Transverse colon (tissue), 4 donors: ENCODE results near the gene PCDHA1. TPM values are rescaled to one million over a fixed set of nuclear protein-coding genes. Genes with fewer than 3 reads are reported as not detected.
"Not testable (repeated sequence)": the region's sequence is repeated elsewhere in the genome, so short reads cannot be mapped to it uniquely, and the experiment has no call there.

Experiments
- DNase-seq: peaks from one replicate; pipeline ENCODE4 v3.0.0-alpha.2; 2019
- H3K27ac ChIP-seq, 4 donors: fragments of 200-600 bp; sonication (generic); 2 replicates each; pipeline ENCODE4 v1.5.1; 2016 to 2018; ENCODE audit warnings: inconsistent platforms in 4 of 4
- H3K27me3 ChIP-seq: fragments of 200-600 bp; sonication (generic); 2 replicates; pipeline ENCODE4 v1.5.1; 2017; ENCODE audit warnings: inconsistent platforms
- H3K36me3 ChIP-seq, 4 donors: fragments of 200-600 bp; sonication (generic); 2 replicates each; pipeline ENCODE4 v1.5.1; 2017 to 2019; ENCODE audit warnings: inconsistent platforms in 4 of 4
- H3K4me1 ChIP-seq, 4 donors: fragments of 200-600 bp; sonication (generic); 2 replicates each; pipeline ENCODE4 v1.5.1; 2017 to 2020; ENCODE audit warnings: inconsistent platforms in 4 of 4
- H3K4me3 ChIP-seq, 4 donors: fragments of 200-600 bp; sonication (generic); 1 replicate in 1 of 4; 2 replicates in 3 of 4; pipeline versions ENCODE4 v1.5.1 to v1.6.1; 2017 to 2019; ENCODE audit warnings: inconsistent platforms in 4 of 4
- H3K9me3 ChIP-seq, 2 donors: fragments of 200-600 bp; sonication (generic); 2 replicates each; pipeline ENCODE4 v1.5.1; 2017 to 2019; ENCODE audit warnings: inconsistent platforms in 2 of 2
- CTCF ChIP-seq, 5 experiments: fragments of 200-600 bp in 3 of 5; fragments of 450-650 bp in 2 of 5; sonication (generic) in 3 of 5; IDR thresholded peaks; 1 replicate in 2 of 5; 2 replicates in 3 of 5; pipeline ENCODE4 v1.5.1; 2016 to 2017; ENCODE audit warnings: antibody characterized with exemption in 5 of 5, inconsistent platforms in 3 of 5, mild to moderate bottlenecking in 2 of 5, moderate library complexity in 1 of 5
- EP300 ChIP-seq: sonication (generic); formaldehyde crosslinking; IDR thresholded peaks from one replicate; pipeline ENCODE4 v1.6.1; 2017; ENCODE audit warnings: antibody characterized with exemption, low read depth
- POLR2A ChIP-seq: fragments of 450-650 bp; IDR thresholded peaks from one replicate; pipeline ENCODE4 v1.6.1; 2016; ENCODE audit warnings: antibody characterized with exemption, mild to moderate bottlenecking, moderate library complexity
- POLR2AphosphoS5 ChIP-seq, 3 donors: sonication (generic); formaldehyde crosslinking; IDR thresholded peaks; one replicate each; pipeline ENCODE4 v1.6.1; 2016; ENCODE audit warnings: antibody characterized with exemption in 3 of 3
- WGBS, 2 donors: methylation state at CpG; one replicate each; pipeline ENCODE4 v1.1.5; 2018; ENCODE audit warnings: low coverage in 1 of 2; 5-methylcytosine and 5-hydroxymethylcytosine counted together
- in situ Hi-C, 4 donors: fragments of 200-750 bp; cut with MboI; loops; one replicate each; pipeline versions ENCODE4 v1.15.0 to v1.15.1; 2017; ENCODE audit warnings: low sequenced_read_pairs in 3 of 4, low pct_ligation_motif_present in 1 of 4, low pct_unique_long_range_greater_than_20kb in 1 of 4
- intact Hi-C: fragments of 100-400 bp; cut with DNase I; formaldehyde crosslinking; loops from one replicate; pipeline ENCODE4 v1.15.1; 2023; ENCODE audit warnings: low total_unique reads
- total RNA-seq, 4 donors: library from RNA; depleted of rRNA; stranded (reverse); fragments of >200 nt; gene quantifications; one replicate each; pipeline ENCODE4 v1.1.0, GENCODE V29; 2016

Gene PCDHA1
- total RNA-seq, 4 donors from 2014 or later = 0.14 TPM; not detected in 3

DNA sequence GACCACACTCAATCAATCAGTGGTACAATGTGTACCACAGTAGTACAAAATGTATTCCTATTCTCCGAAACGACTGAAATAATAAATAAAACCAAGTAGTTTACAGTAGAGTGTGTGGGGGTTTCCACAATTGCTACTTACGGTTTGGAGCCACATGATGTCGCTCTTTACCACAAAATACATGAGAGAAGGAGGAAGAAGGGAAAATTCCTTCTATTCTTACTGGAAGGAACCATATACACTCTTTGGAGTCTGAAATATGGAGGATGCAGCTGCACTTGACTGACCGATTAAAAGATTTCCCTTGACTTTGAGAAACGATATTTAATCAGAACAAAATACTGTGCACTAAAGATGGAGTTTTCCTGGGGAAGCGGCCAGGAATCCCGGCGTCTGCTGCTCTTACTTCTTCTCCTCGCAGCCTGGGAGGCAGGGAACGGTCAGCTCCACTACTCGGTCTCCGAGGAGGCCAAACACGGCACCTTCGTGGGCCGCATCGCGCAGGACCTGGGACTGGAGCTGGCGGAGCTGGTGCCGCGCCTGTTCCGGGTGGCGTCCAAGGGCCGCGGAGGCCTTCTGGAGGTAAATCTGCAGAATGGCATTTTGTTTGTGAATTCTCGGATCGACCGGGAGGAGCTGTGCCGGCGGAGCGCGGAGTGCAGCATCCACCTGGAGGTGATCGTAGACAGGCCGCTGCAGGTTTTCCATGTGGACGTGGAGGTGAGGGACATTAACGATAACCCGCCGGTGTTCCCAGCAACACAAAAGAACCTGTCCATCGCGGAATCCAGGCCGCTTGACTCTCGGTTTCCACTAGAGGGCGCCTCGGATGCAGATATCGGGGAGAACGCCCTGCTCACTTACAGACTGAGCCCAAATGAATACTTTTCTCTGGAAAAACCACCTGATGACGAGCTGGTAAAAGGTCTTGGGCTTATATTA, 21.2 kb downstream of the PCDHA1 start, which contains the start of gene PCDHA4:
Gene PCDHA4 (plus strand): TSS at position 235 of the 942 bp plus-strand sequence.
- H3K9me3 ChIP-seq = peaks cover 5 to 32% of the 10 kb centered on the region in 2 donors
- peak within 1 kb of the TSS in 3 of 4 donors; percentile 16 to 32 (median 30) for H3K4me3 ChIP-seq
- peak; percentile 26 for DNase-seq
- no peaks in the 10 kb centered on the region for H3K4me1 ChIP-seq
- peaks cover 1% of the 10 kb centered on the region for H3K27me3 ChIP-seq
- TF ChIP-seq POLR2AphosphoS5 (IDR thresholded peaks at IDR 0.05) (no peak), POLR2A (no peak), EP300 (no peak), CTCF (IDR thresholded peaks at IDR 0.05) (peak in 4 of 5 experiments; percentile 9 to 30 (median 18))
- intact Hi-C loops = no loop called here
- in situ Hi-C loops = no loop called here
- H3K36me3 ChIP-seq = no peaks in the 10 kb centered on the region
- WGBS, 2 donors = 36 to 53% methylated on average over 5 to 47 of the region's 47 CpGs
- peak within 1 kb of the TSS in 2 of 4 donors; percentile 29 to 61 for H3K27ac ChIP-seq

DNA sequence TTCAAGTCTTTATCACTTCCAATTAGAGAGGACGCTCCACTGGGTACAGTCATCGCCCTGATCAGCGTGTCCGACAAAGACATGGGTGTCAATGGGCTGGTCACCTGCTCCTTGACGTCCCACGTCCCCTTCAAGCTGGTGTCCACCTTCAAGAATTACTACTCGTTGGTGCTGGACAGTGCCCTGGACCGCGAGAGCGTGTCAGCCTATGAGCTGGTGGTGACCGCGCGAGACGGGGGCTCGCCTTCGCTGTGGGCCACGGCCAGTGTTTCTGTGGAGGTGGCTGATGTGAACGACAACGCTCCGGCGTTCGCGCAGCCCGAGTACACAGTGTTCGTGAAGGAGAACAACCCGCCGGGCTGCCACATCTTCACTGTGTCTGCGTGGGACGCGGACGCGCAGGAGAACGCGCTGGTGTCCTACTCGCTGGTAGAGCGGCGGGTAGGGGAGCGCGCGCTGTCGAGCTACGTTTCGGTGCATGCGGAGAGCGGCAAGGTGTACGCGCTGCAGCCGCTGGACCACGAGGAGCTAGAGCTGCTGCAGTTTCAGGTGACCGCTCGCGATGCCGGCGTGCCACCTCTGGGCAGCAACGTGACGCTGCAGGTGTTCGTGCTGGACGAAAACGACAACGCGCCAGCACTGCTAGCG, 22.4 kb downstream of the PCDHA1 start:
- in situ Hi-C loops, intact Hi-C loops, DNase-seq, H3K4me3 ChIP-seq, H3K27ac ChIP-seq, H3K36me3 ChIP-seq, H3K4me1 ChIP-seq, H3K27me3 ChIP-seq: not testable (repeated sequence)
- H3K9me3 ChIP-seq = peaks cover 5 to 23% of the 10 kb centered on the region in 2 donors
- 80 to 87% methylated on average over 8 to 62 of the region's 62 CpGs for WGBS, 2 donors

- TF ChIP-seq EP300 (no peak), POLR2AphosphoS5 (IDR thresholded peaks at IDR 0.05) (no peak), CTCF (IDR thresholded peaks at IDR 0.05) (no peak), POLR2A (no peak)
- H3K4me3 ChIP-seq = no peak overlapping the region
- H3K4me1 ChIP-seq = no peaks in the 10 kb centered on the region
- WGBS, 2 donors = 89% methylated on average over 43 of the region's 43 CpGs; no CpG with 5 or more reads in 1 of the 2 donors
- peaks cover 5 to 22% of the 10 kb centered on the region in 2 donors for H3K9me3 ChIP-seq
- in situ Hi-C loops = no loop called here
- DNase-seq = no peak
- no peak overlapping the region for H3K27ac ChIP-seq
- no peaks in the 10 kb centered on the region for H3K27me3 ChIP-seq
- H3K36me3 ChIP-seq = no peaks in the 10 kb centered on the region
- intact Hi-C loops = no loop called here
These were observed 22.9 kb downstream of the PCDHA1 start for GRCh38 chr5:140808889-140809291.

GRCh38 chr5:140821375-140822280, 35.7 kb downstream of the PCDHA1 start, which contains the start of gene PCDHA5:
PCDHA5 (plus strand) TSS chr5:140821613.
- Histone ChIP-seq H3K27me3 (peaks cover 11% of the 10 kb centered on the region), H3K9me3 (peaks cover 8 to 20% of the 10 kb centered on the region in 2 donors), H3K27ac (no peak within 1 kb of the TSS), H3K4me1 (no peaks in the 10 kb centered on the region), H3K4me3 (no peak within 1 kb of the TSS), H3K36me3 (no peaks in the 10 kb centered on the region)
- TF ChIP-seq POLR2A (no peak), CTCF (IDR thresholded peaks at IDR 0.05) (peak in 1 of 5 experiments; percentile 23)
- in situ Hi-C loops (no loop called here), intact Hi-C loops (no loop called here)
- DNase-seq = no peak
- 45 to 56% methylated on average over 17 to 39 of the region's 39 CpGs for WGBS, 2 donors
